Activated CD8-positive, alpha-beta memory T cell treated with anti-CD3 and anti-CD28 coated beads for 1 hour (primary cell): ENCODE results near the gene GNAQ.
"Not testable (repeated sequence)": the region's sequence is repeated elsewhere in the genome, so short reads cannot be mapped to it uniquely, and the experiment has no call there.

Experiments used
- DNase-seq, 2 donors: peaks; one replicate each; pipeline ENCODE4 v3.0.0-alpha.2; 2020; ENCODE audit warnings: low read depth in 1 of 2; ENCODE audit errors: extremely low read depth in 1 of 2

GNAQ gene

GRCh38 chr9:77712533-77713130 lies 319.0 kb downstream of the GNAQ start:
- no peak for DNase-seq

GRCh38 chr9:77710965-77711648 lies 320.5 kb downstream of the GNAQ start:
- DNase-seq, result no peak

- no peak for DNase-seq
Observed at GRCh38 chr9:77710316-77710715, 321.3 kb downstream of the GNAQ start.

GRCh38 chr9:77708064-77708815 lies 323.4 kb downstream of the GNAQ start:
- no peak for DNase-seq

GRCh38 chr9:77707383-77708063 lies 324.1 kb downstream of the GNAQ start:
- no peak for DNase-seq

- no peak for DNase-seq
Observed at GRCh38 chr9:77705636-77706035, 326.0 kb downstream of the GNAQ start.

GRCh38 chr9:77702521-77703390 lies 328.9 kb downstream of the GNAQ start:
- DNase-seq, result not testable (repeated sequence)

- no peak for DNase-seq
Observed at GRCh38 chr9:77697238-77697984, 334.2 kb downstream of the GNAQ start.

- DNase-seq, result not testable (repeated sequence)
Observed at GRCh38 chr9:77690723-77691122, 340.9 kb downstream of the GNAQ start.

- DNase-seq, result not testable (repeated sequence)
Observed at GRCh38 chr9:77690119-77690518, 341.5 kb downstream of the GNAQ start.

GRCh38 chr9:77687737-77688136 lies 343.9 kb downstream of the GNAQ start:
- not testable (repeated sequence) for DNase-seq

GRCh38 chr9:77680581-77680980 lies 351.0 kb downstream of the GNAQ start:
- DNase-seq, result no peak

GRCh38 chr9:77679661-77680368 lies 351.8 kb downstream of the GNAQ start:
- no peak for DNase-seq

GRCh38 chr9:77679088-77679487 lies 352.5 kb downstream of the GNAQ start:
- no peak for DNase-seq

GRCh38 chr9:77677957-77678535 lies 353.6 kb downstream of the GNAQ start:
- no peak for DNase-seq

GRCh38 chr9:77677397-77677796 lies 354.2 kb downstream of the GNAQ start:
- DNase-seq, result no peak

GRCh38 chr9:77673941-77674791 lies 357.4 kb downstream of the GNAQ start:
- no peak for DNase-seq

GRCh38 chr9:77672183-77672582 lies 359.4 kb downstream of the GNAQ start:
- DNase-seq, result no peak
